HEK293 (cell line): ENCODE results near the gene DPM1.
A peak's percentile ranks its signal among the peaks of the same experiment; 100 is the strongest.

Source experiments
- BCL6B ChIP-seq: fragments of 450-650 bp; formaldehyde crosslinking; IDR thresholded peaks from 2 replicates; pipeline ENCODE4 v1.5.1; 2017; ENCODE audit warnings: missing biosample characterization, missing genetic modification characterization
- GLIS1 ChIP-seq: fragments of 450-650 bp; formaldehyde crosslinking; IDR thresholded peaks from 2 replicates; pipeline ENCODE4 v1.5.1; 2016; ENCODE audit warnings: missing biosample characterization, missing genetic modification characterization
- INSM2 ChIP-seq: fragments of 450-650 bp; formaldehyde crosslinking; IDR thresholded peaks from 2 replicates; pipeline ENCODE4 v1.5.1; 2016; ENCODE audit warnings: missing biosample characterization, missing genetic modification characterization
- KLF16 ChIP-seq: fragments of 450-650 bp; formaldehyde crosslinking; IDR thresholded peaks from 2 replicates; pipeline ENCODE4 v1.5.1; 2017; ENCODE audit warnings: missing biosample characterization, missing genetic modification characterization
- KLF17 ChIP-seq: fragments of 450-650 bp; formaldehyde crosslinking; IDR thresholded peaks from 2 replicates; pipeline ENCODE4 v1.5.1; 2016; ENCODE audit warnings: missing biosample characterization, missing genetic modification characterization
- RBAK ChIP-seq: fragments of 450-650 bp; formaldehyde crosslinking; IDR thresholded peaks from 2 replicates; pipeline ENCODE4 v1.5.1; 2016; ENCODE audit warnings: missing biosample characterization, missing genetic modification characterization
- REST ChIP-seq: fragments of 450-650 bp; formaldehyde crosslinking; IDR thresholded peaks from 2 replicates; pipeline ENCODE4 v1.5.1; 2016; ENCODE audit warnings: missing biosample characterization, missing genetic modification characterization
- SCRT1 ChIP-seq: fragments of 450-650 bp; formaldehyde crosslinking; IDR thresholded peaks from 2 replicates; pipeline ENCODE4 v1.5.1; 2016; ENCODE audit warnings: missing biosample characterization, missing genetic modification characterization, borderline replicate concordance
- SCRT2 ChIP-seq: fragments of 450-650 bp; formaldehyde crosslinking; IDR thresholded peaks from 2 replicates; pipeline ENCODE4 v1.5.1; 2016; ENCODE audit warnings: missing biosample characterization, missing genetic modification characterization
- SP3 ChIP-seq: fragments of 450-650 bp; formaldehyde crosslinking; IDR thresholded peaks from 2 replicates; pipeline ENCODE4 v1.5.1; 2016; ENCODE audit warnings: missing biosample characterization, missing genetic modification characterization
- SP7 ChIP-seq: fragments of 450-650 bp; formaldehyde crosslinking; IDR thresholded peaks from 2 replicates; pipeline ENCODE4 v1.5.1; 2016; ENCODE audit warnings: missing biosample characterization, missing genetic modification characterization
- YY2 ChIP-seq: fragments of 450-650 bp; formaldehyde crosslinking; IDR thresholded peaks from 2 replicates; pipeline ENCODE4 v1.5.1; 2016; ENCODE audit warnings: missing biosample characterization, missing genetic modification characterization
- ZBTB10 ChIP-seq: fragments of 450-650 bp; formaldehyde crosslinking; IDR thresholded peaks from 2 replicates; pipeline ENCODE4 v1.5.1; 2016; ENCODE audit warnings: missing biosample characterization, missing genetic modification characterization
- ZBTB21 ChIP-seq: fragments of 450-650 bp; formaldehyde crosslinking; IDR thresholded peaks from 2 replicates; pipeline ENCODE4 v1.5.1; 2017; ENCODE audit warnings: missing biosample characterization, missing genetic modification characterization
- ZNF114 ChIP-seq: fragments of 450-650 bp; formaldehyde crosslinking; IDR thresholded peaks from 2 replicates; pipeline ENCODE4 v1.5.0; 2017; ENCODE audit warnings: missing biosample characterization, missing genetic modification characterization
- ZNF146 ChIP-seq: fragments of 450-650 bp; formaldehyde crosslinking; IDR thresholded peaks from 2 replicates; pipeline ENCODE4 v1.5.1; 2016; ENCODE audit warnings: missing biosample characterization, missing genetic modification characterization
- ZNF248 ChIP-seq: fragments of 450-650 bp; formaldehyde crosslinking; IDR thresholded peaks from 2 replicates; pipeline ENCODE4 v1.5.1; 2017; ENCODE audit warnings: missing biosample characterization, missing genetic modification characterization
- ZNF274 ChIP-seq, 2 experiments: fragments of 200-500 bp in 1 of 2; fragments of 450-650 bp in 1 of 2; sonication (Bioruptor generic) in 1 of 2; formaldehyde crosslinking in 1 of 2; IDR thresholded peaks; 2 replicates each; pipeline versions ENCODE4 v1.5.1 to v1.6.1; 2014 to 2016; ENCODE audit warnings: borderline replicate concordance in 1 of 2, inconsistent platforms in 1 of 2, low read length in 1 of 2, missing biosample characterization in 1 of 2, missing genetic modification characterization in 1 of 2
- ZNF37A ChIP-seq: fragments of 450-650 bp; IDR thresholded peaks from 2 replicates; pipeline ENCODE4 v1.5.1; 2018; ENCODE audit warnings: missing biosample characterization, missing genetic modification characterization
- ZNF449 ChIP-seq: fragments of 450-650 bp; formaldehyde crosslinking; IDR thresholded peaks from 2 replicates; pipeline ENCODE4 v1.5.1; 2017; ENCODE audit warnings: missing biosample characterization, mild to moderate bottlenecking, missing genetic modification characterization, moderate library complexity
- ZNF501 ChIP-seq: fragments of 450-650 bp; formaldehyde crosslinking; IDR thresholded peaks from 2 replicates; pipeline ENCODE4 v1.5.1; 2016; ENCODE audit warnings: missing biosample characterization, missing genetic modification characterization
- ZNF561 ChIP-seq: fragments of 450-650 bp; IDR thresholded peaks from 2 replicates; pipeline ENCODE4 v1.5.1; 2018; ENCODE audit warnings: missing biosample characterization, missing genetic modification characterization, borderline replicate concordance
- ZNF639 ChIP-seq: fragments of 450-650 bp; formaldehyde crosslinking; IDR thresholded peaks from 2 replicates; pipeline ENCODE4 v1.5.1; 2016; ENCODE audit warnings: missing biosample characterization, missing genetic modification characterization
- ZNF707 ChIP-seq: fragments of 450-650 bp; formaldehyde crosslinking; IDR thresholded peaks from 2 replicates; pipeline ENCODE4 v1.5.1; 2016; ENCODE audit warnings: missing biosample characterization, missing genetic modification characterization
- ZNF843 ChIP-seq: fragments of 450-650 bp; formaldehyde crosslinking; IDR thresholded peaks from 2 replicates; pipeline ENCODE4 v1.5.1; 2016; ENCODE audit warnings: missing biosample characterization, missing genetic modification characterization

DPM1 gene

GRCh38 chr20:50957798-50958614 is at the start of gene DPM1 (continued):
- TF ChIP-seq REST (tag by site-specific recombination) (peak; percentile 77), ZNF146 (peak; percentile 38; the same call in 1 of the 2 replicates), ZBTB10 (tag by site-specific recombination) (no peak), ZNF274 (IDR thresholded peaks at IDR 0.05; ENCODE audit: low read length) (no peak), ZNF274 (tag by site-specific recombination; IDR thresholded peaks at IDR 0.05; ENCODE audit: borderline replicate concordance) (no peak), SCRT1 (tag by site-specific recombination) (no peak), SP7 (tag by site-specific recombination) (peak; percentile 62; the same call in 1 of the 2 replicates), ZNF248 (tag by site-specific recombination) (no peak), KLF16 (tag by site-specific recombination) (peak; percentile 69), ZNF37A (tag by site-specific recombination) (no peak), KLF17 (tag by site-specific recombination) (peak; percentile 37; the same call in 1 of the 2 replicates), RBAK (tag by site-specific recombination) (no peak), ZNF114 (tag by site-specific recombination) (no peak), ZNF843 (no peak; the same call in 1 of the 2 replicates), ZNF639 (tag by site-specific recombination) (0 out of 2 replicates have a peak, but pooled peaks have one; percentile 23), GLIS1 (0 out of 2 replicates have a peak, but pooled peaks have one; percentile 8), ZNF501 (tag by site-specific recombination) (peak; percentile 70), ZNF561 (tag by site-specific recombination) (0 out of 2 replicates have a peak, but pooled peaks have one; percentile 35), ZNF449 (tag by site-specific recombination) (no peak), SP3 (tag by site-specific recombination) (peak; percentile 53; the same call in 1 of the 2 replicates), BCL6B (no peak), ZNF707 (no peak), SCRT2 (peak; percentile 67; the same call in 1 of the 2 replicates), ZBTB21 (tag by site-specific recombination) (peak; percentile 79), INSM2 (tag by site-specific recombination) (0 out of 2 replicates have a peak, but pooled peaks have one; percentile 35), YY2 (peak; percentile 68)
